H9 (cell line): ENCODE results near the gene RGS9. TPM values are rescaled to one million over a fixed set of nuclear protein-coding genes. Genes with fewer than 3 reads are reported as not detected.

Source experiments
- DNase-seq: peaks from one replicate; pipeline ENCODE4 v3.0.0-alpha.2; 2017
- H2AFZ ChIP-seq: one replicate; pipeline ENCODE4 v1.6.1; 2013; ENCODE audit warnings: mild to moderate bottlenecking, low read length, control low read depth, moderate library complexity
- H2AK5ac ChIP-seq: 2 replicates; pipeline ENCODE4 v1.6.1; 2013; ENCODE audit warnings: low read length, control low read depth, mixed read lengths; ENCODE audit not compliant: insufficient read length
- H2BK120ac ChIP-seq: one replicate; pipeline ENCODE4 v1.6.1; 2013; ENCODE audit warnings: low read depth, mild to moderate bottlenecking, low read length, control low read depth, inconsistent platforms; ENCODE audit not compliant: poor library complexity, severe bottlenecking
- H2BK12ac ChIP-seq: 2 replicates; pipeline ENCODE4 v1.6.1; 2013; ENCODE audit warnings: low read length, control low read depth, mixed read lengths, low read depth; ENCODE audit not compliant: insufficient read length
- H2BK15ac ChIP-seq: 2 replicates; pipeline ENCODE4 v1.6.1; 2013; ENCODE audit warnings: low read depth, low read length, control low read depth
- H2BK20ac ChIP-seq: one replicate; pipeline ENCODE4 v1.6.1; 2013; ENCODE audit warnings: low read depth, mild to moderate bottlenecking, low read length, control low read depth, inconsistent platforms; ENCODE audit not compliant: poor library complexity, severe bottlenecking
- H2BK5ac ChIP-seq: 2 replicates; pipeline ENCODE4 v1.6.1; 2013; ENCODE audit warnings: low read length, control low read depth, mixed read lengths; ENCODE audit not compliant: insufficient read length
- H3K14ac ChIP-seq: 2 replicates; pipeline ENCODE4 v1.6.1; 2013; ENCODE audit warnings: low read length, control low read depth; ENCODE audit not compliant: insufficient read depth
- H3K18ac ChIP-seq: 2 replicates; pipeline ENCODE4 v1.6.1; 2013; ENCODE audit warnings: low read depth, mild to moderate bottlenecking, mixed read lengths, low read length, control low read depth; ENCODE audit not compliant: insufficient read length
- H3K23ac ChIP-seq: 2 replicates; pipeline ENCODE4 v1.6.1; 2013; ENCODE audit warnings: low read length, control low read depth, mixed read lengths, low read depth; ENCODE audit not compliant: insufficient read length
- H3K23me2 ChIP-seq: 2 replicates; pipeline ENCODE4 v1.6.1; 2013; ENCODE audit warnings: low read depth, mild to moderate bottlenecking, mixed read lengths, low read length, control low read depth; ENCODE audit not compliant: insufficient read length, poor library complexity, severe bottlenecking
- H3K27ac ChIP-seq: 2 replicates; pipeline ENCODE4 v1.5.1; 2013; ENCODE audit warnings: low read length, control low read depth, mixed read lengths, low read depth; ENCODE audit not compliant: insufficient read length
- H3K27me3 ChIP-seq: 2 replicates; pipeline ENCODE4 v1.6.1; 2013; ENCODE audit warnings: low read length, control low read depth, inconsistent platforms; ENCODE audit not compliant: insufficient read depth
- H3K4ac ChIP-seq: 2 replicates; pipeline ENCODE4 v1.6.1; 2013; ENCODE audit warnings: low read depth, mild to moderate bottlenecking, control low read depth, inconsistent platforms, low read length, moderate library complexity
- H3K4me1 ChIP-seq: 2 replicates; pipeline ENCODE4 v1.6.1; 2013; ENCODE audit warnings: low read length, control low read depth, inconsistent platforms; ENCODE audit not compliant: insufficient read depth
- H3K4me2 ChIP-seq: 2 replicates; pipeline ENCODE4 v1.6.1; 2013; ENCODE audit warnings: low read length, control low read depth, mixed read lengths; ENCODE audit not compliant: insufficient read length, insufficient read depth
- H3K56ac ChIP-seq: 2 replicates; pipeline ENCODE4 v1.6.1; 2013; ENCODE audit warnings: low read depth, mild to moderate bottlenecking, mixed read lengths, low read length, control low read depth; ENCODE audit not compliant: insufficient read length
- H3K79me1 ChIP-seq: 2 replicates; pipeline ENCODE4 v1.6.1; 2013; ENCODE audit warnings: low read depth, mild to moderate bottlenecking, moderate library complexity, low read length, control low read depth, inconsistent platforms; ENCODE audit not compliant: insufficient read depth, poor library complexity, severe bottlenecking
- H3K79me2 ChIP-seq: 2 replicates; pipeline ENCODE4 v1.6.1; 2013; ENCODE audit warnings: low read length, control low read depth, inconsistent platforms; ENCODE audit not compliant: insufficient read depth
- H3K9ac ChIP-seq: 2 replicates; pipeline ENCODE4 v1.6.1; 2013; ENCODE audit warnings: low read length, control low read depth, mixed read lengths; ENCODE audit not compliant: insufficient read length; ENCODE audit errors: extremely low read depth
- H3K9me3 ChIP-seq: one replicate; pipeline ENCODE4 v1.6.1; 2013; ENCODE audit warnings: low read depth, low read length, inconsistent platforms; ENCODE audit not compliant: control insufficient read depth
- H3T11ph ChIP-seq: one replicate; pipeline ENCODE4 v1.6.1; 2013; ENCODE audit warnings: mild to moderate bottlenecking, low read length, control low read depth, inconsistent platforms
- H4K20me1 ChIP-seq: one replicate; pipeline ENCODE4 v1.6.1; 2013; ENCODE audit not compliant: control insufficient read depth, insufficient read length, insufficient read depth
- H4K5ac ChIP-seq: 2 replicates; pipeline ENCODE4 v1.6.1; 2013; ENCODE audit warnings: low read depth, mild to moderate bottlenecking, mixed read lengths, low read length, control low read depth; ENCODE audit not compliant: insufficient read length
- H4K8ac ChIP-seq: replicated peaks from 2 replicates; pipeline ENCODE4 v1.6.1; 2013; ENCODE audit warnings: low read length, control low read depth, mixed read lengths, low read depth; ENCODE audit not compliant: insufficient read length
- H4K91ac ChIP-seq: 2 replicates; pipeline ENCODE4 v1.6.1; 2013; ENCODE audit warnings: low read depth, mild to moderate bottlenecking, moderate library complexity, mixed read lengths, low read length, control low read depth; ENCODE audit not compliant: insufficient read length
- H3K27ac Mint-ChIP-seq, 3 experiments: 2 replicates in 2 of 3; 3 replicates in 1 of 3; pipeline ENCODE4 v1.8.0; 2020 to 2021; ENCODE audit warnings: mixed read lengths in 3 of 3, mild to moderate bottlenecking in 1 of 3, moderate library complexity in 1 of 3
- H3K27me3 Mint-ChIP-seq: 2 replicates; pipeline ENCODE4 v1.8.0; 2021; ENCODE audit warnings: low read depth, mild to moderate bottlenecking, moderate library complexity, mixed read lengths
- H3K36me3 Mint-ChIP-seq, 3 experiments: 2 replicates in 2 of 3; 3 replicates in 1 of 3; pipeline ENCODE4 v1.8.0; 2020 to 2021; ENCODE audit warnings: low read depth in 3 of 3, mixed read lengths in 3 of 3; ENCODE audit not compliant: insufficient read depth in 1 of 3
- H3K4me1 Mint-ChIP-seq, 2 experiments: 2 replicates each; pipeline ENCODE4 v1.8.0; 2020; ENCODE audit warnings: mixed read lengths in 2 of 2
- H3K4me3 Mint-ChIP-seq, 2 experiments: 2 replicates in 1 of 2; 3 replicates in 1 of 2; pipeline ENCODE4 v1.8.0; 2020 to 2021; ENCODE audit warnings: mild to moderate bottlenecking in 2 of 2, mixed read lengths in 2 of 2, moderate library complexity in 1 of 2
- H3K9me3 Mint-ChIP-seq, 2 experiments: 2 replicates in 1 of 2; 3 replicates in 1 of 2; pipeline ENCODE4 v1.8.0; 2020; ENCODE audit warnings: mild to moderate bottlenecking in 2 of 2, mixed read lengths in 2 of 2, moderate library complexity in 1 of 2
- WGBS: extraction: QIAGEN DNeasy Blood & Tissue Kit; methylation state at CpG from one replicate; pipeline ENCODE4 v1.1.7; 2013; ENCODE audit warnings: missing lambda C conversion rate, low lambda C conversion rate, mixed read lengths; ENCODE audit not compliant: insufficient read length; ENCODE audit errors: extremely low coverage; 5-methylcytosine and 5-hydroxymethylcytosine counted together
- total RNA-seq: library from RNA; stranded (reverse); gene quantifications from 2 replicates; pipeline ENCODE4 v1.2.1, GENCODE V29; 2021
- TF ChIP-seq, protein P1 (sequence below): fragments of 200-600 bp; sonication (generic); conservative IDR thresholded peaks from 3 replicates; pipeline ENCODE4 v1.8.0; 2021; ENCODE audit warnings: antibody characterized with exemption, mild to moderate bottlenecking

RGS9 gene
- total RNA-seq, 1 experiment from 2014 or later: 12.0 TPM

DNA sequence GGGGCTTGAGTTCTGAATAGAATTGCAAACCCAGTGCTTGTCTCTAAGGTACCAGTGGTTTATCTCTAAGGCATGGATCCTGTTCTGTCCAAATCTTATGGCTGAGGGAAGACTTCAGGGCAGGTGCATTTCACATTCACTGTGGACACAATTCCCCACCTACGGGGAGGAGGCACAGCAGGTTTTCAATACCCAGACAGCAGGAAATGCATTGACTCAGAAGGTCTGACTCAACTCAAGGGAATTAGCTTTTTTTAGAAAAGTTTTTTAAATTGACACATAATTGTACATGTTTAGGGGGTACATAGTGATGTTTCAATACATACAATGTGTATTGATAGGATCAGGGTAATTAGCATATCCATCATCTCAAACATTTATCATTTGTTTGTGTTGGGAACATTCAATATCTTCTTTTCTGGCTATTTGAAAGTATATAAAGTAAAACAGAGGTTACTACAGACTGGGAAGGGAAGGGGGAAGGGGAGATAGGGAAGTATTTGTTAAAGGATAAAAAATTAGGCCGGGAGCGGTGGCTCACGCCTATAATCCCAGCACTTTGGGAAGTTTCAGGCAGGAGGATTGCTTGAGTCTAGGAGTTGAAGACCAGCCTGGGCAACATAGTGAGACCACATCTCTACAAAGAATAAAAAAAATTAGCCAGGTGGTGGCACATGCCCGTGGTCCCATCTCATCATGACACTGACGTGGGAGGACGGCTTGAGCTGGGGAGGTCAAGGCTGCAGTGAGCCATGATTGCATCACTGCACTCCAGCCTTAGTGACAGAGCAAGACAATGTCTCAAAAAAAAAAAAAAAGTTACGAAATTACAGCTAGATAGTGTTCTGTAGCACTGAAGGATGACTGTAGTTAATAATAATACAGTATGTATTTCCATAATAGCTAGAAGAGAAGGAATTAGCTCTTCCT is 54.9 kb downstream of the RGS9 start:
- Mint-ChIP-seq H3K27ac (peak overlapping the region in 2 of 3 experiments; percentile 71 to 77; a peak in 3 of 7 replicates), H3K4me1 (peaks cover 10 to 24% of the 10 kb centered on the region in 2 experiments), H3K36me3 (no peaks in the 10 kb centered on the region), H3K9me3 (peaks cover 0 to 3% of the 10 kb centered on the region in 2 experiments; a peak in 2 of 5 replicates), H3K4me3 (no peak overlapping the region), H3K27me3 (no peaks in the 10 kb centered on the region)
- Histone ChIP-seq H3K56ac (no peak overlapping the region), H3T11ph (no peak overlapping the region), H3K9me3 (no peaks in the 10 kb centered on the region), H3K4me1 (peaks cover 7% of the 10 kb centered on the region; the same call in 1 of the 2 replicates), H2BK120ac (no peak overlapping the region), H2BK5ac (no peak overlapping the region), H3K4me2 (no peak overlapping the region), H3K79me1 (no peaks in the 10 kb centered on the region), H3K4ac (no peak overlapping the region), H3K14ac (no peak overlapping the region), H2BK20ac (no peak overlapping the region), H3K79me2 (no peaks in the 10 kb centered on the region), H3K9ac (no peak overlapping the region), H3K18ac (no peak overlapping the region), H3K27me3 (no peaks in the 10 kb centered on the region), H4K8ac (no peak overlapping the region), H3K23me2 (no peaks in the 10 kb centered on the region), H4K91ac (no peak overlapping the region), H2BK12ac (no peak overlapping the region), H4K20me1 (no peaks in the 10 kb centered on the region), H3K23ac (no peak overlapping the region), H3K27ac (no peak overlapping the region), H4K5ac (no peak overlapping the region), H2BK15ac (no peak overlapping the region), H2AK5ac (no peak overlapping the region), H2AFZ (no peak overlapping the region)
- no CpG with 5 or more reads among the region's 8 CpGs for WGBS
- DNase-seq: no peak
- TF ChIP-seq, protein P1, sequence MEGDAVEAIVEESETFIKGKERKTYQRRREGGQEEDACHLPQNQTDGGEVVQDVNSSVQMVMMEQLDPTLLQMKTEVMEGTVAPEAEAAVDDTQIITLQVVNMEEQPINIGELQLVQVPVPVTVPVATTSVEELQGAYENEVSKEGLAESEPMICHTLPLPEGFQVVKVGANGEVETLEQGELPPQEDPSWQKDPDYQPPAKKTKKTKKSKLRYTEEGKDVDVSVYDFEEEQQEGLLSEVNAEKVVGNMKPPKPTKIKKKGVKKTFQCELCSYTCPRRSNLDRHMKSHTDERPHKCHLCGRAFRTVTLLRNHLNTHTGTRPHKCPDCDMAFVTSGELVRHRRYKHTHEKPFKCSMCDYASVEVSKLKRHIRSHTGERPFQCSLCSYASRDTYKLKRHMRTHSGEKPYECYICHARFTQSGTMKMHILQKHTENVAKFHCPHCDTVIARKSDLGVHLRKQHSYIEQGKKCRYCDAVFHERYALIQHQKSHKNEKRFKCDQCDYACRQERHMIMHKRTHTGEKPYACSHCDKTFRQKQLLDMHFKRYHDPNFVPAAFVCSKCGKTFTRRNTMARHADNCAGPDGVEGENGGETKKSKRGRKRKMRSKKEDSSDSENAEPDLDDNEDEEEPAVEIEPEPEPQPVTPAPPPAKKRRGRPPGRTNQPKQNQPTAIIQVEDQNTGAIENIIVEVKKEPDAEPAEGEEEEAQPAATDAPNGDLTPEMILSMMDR: no peak
